H1 (cell line): ENCODE measurements around the gene ZNF74. TPM values are rescaled to one million over a fixed set of nuclear protein-coding genes. Genes with fewer than 3 reads are reported as not detected.
"Not testable (repeated sequence)": the region's sequence is repeated elsewhere in the genome, so short reads cannot be mapped to it uniquely, and the experiment has no call there.

Source experiments
- CTCF ChIA-PET: fragments of 300-600 bp; sonication (Branson Sonifier 250); formaldehyde crosslinking; loops from one replicate; lab custom pipeline; 2021; ENCODE audit not compliant: partially characterized antibody; lab: Charles Lee
- POLR2A ChIA-PET: fragments of 300-600 bp; sonication (Branson Sonifier 250); formaldehyde crosslinking; loops from one replicate; lab custom pipeline; 2021; ENCODE audit warnings: inconsistent platforms; ENCODE audit not compliant: partially characterized antibody; lab: Charles Lee
- DNase-seq, 2 experiments: peaks; one replicate each; pipeline versions ENCODE4 v3.0.0 to v3.0.0-alpha.2; 2010 to 2022; ENCODE audit warnings: low spot score in 2 of 2, low read depth in 1 of 2, mixed read lengths in 1 of 2
- FAIRE-seq: peaks from 2 replicates; lab custom pipeline; 2011; peaks lifted over from hg19 to GRCh38; lab: Jason Lieb, UNC
- H2AFZ ChIP-seq: 2 replicates; pipeline ENCODE4 v1.8.1; 2012; ENCODE audit warnings: low read length, inconsistent platforms
- H2AK5ac ChIP-seq: 2 replicates; pipeline ENCODE4 v1.6.1; 2013; ENCODE audit warnings: low read depth, low read length
- H2BK120ac ChIP-seq: replicated peaks from 2 replicates; pipeline ENCODE3; 2013; ENCODE audit warnings: low read depth, low read length, inconsistent platforms
- H2BK12ac ChIP-seq: 2 replicates; pipeline ENCODE4 v1.6.1; 2013; ENCODE audit warnings: low read depth, low read length
- H2BK15ac ChIP-seq: 2 replicates; pipeline ENCODE4 v1.6.1; 2013; ENCODE audit warnings: low read length
- H2BK20ac ChIP-seq: 2 replicates; pipeline ENCODE4 v1.6.1; 2013; ENCODE audit warnings: low read length
- H2BK5ac ChIP-seq: 2 replicates; pipeline ENCODE4 v1.6.1; 2013; ENCODE audit warnings: low read depth, low read length
- H3K14ac ChIP-seq: 2 replicates; pipeline ENCODE4 v1.6.1; 2013; ENCODE audit warnings: inconsistent platforms; ENCODE audit not compliant: insufficient read length
- H3K18ac ChIP-seq: 2 replicates; pipeline ENCODE4 v1.6.1; 2013; ENCODE audit warnings: low read length; ENCODE audit errors: extremely low read depth
- H3K23ac ChIP-seq: 2 replicates; pipeline ENCODE4 v1.6.1; 2013; ENCODE audit warnings: inconsistent platforms; ENCODE audit not compliant: insufficient read length
- H3K23me2 ChIP-seq: 2 replicates; pipeline ENCODE4 v1.6.1; 2013; ENCODE audit warnings: low read depth, low read length
- H3K27ac ChIP-seq: 2 replicates; pipeline ENCODE4 v1.6.1; 2011; ENCODE audit warnings: low read depth, low read length, inconsistent platforms
- H3K27me3 ChIP-seq, 4 experiments: replicated peaks in 1 of 4; 1 replicate in 1 of 4; 2 replicates in 3 of 4; pipeline versions ENCODE4 v1.6.1 to v1.8.1; 2011 to 2013; ENCODE audit warnings: low read length in 3 of 4, mild to moderate bottlenecking in 3 of 4, inconsistent platforms in 2 of 4, mixed read lengths in 2 of 4, moderate library complexity in 1 of 4; ENCODE audit not compliant: control insufficient read depth in 3 of 4, insufficient read depth in 3 of 4; ENCODE audit errors: extremely low read depth in 1 of 4
- H3K36me3 ChIP-seq, 4 experiments: 2 replicates each; pipeline versions ENCODE4 v1.6.1 to v1.8.1; 2011 to 2013; ENCODE audit warnings: mild to moderate bottlenecking in 4 of 4, low read length in 3 of 4, moderate library complexity in 2 of 4, control low read depth in 1 of 4, inconsistent platforms in 1 of 4; ENCODE audit not compliant: insufficient read depth in 4 of 4, control insufficient read depth in 2 of 4
- H3K4ac ChIP-seq: replicated peaks from 2 replicates; pipeline ENCODE3; 2013; ENCODE audit warnings: low read length, low read depth, mixed read lengths, inconsistent platforms; ENCODE audit not compliant: insufficient read length
- H3K4me1 ChIP-seq, 4 experiments: replicated peaks in 1 of 4; 1 replicate in 1 of 4; 2 replicates in 3 of 4; pipeline versions ENCODE4 v1.6.1 to v1.8.1; 2011 to 2013; ENCODE audit warnings: low read length in 3 of 4, inconsistent platforms in 2 of 4, mixed read lengths in 1 of 4; ENCODE audit not compliant: insufficient read depth in 4 of 4, control insufficient read depth in 3 of 4
- H3K4me2 ChIP-seq, 2 experiments: 2 replicates each; pipeline versions ENCODE4 v1.6.1 to v1.8.1; 2011 to 2013; ENCODE audit warnings: low read depth in 2 of 2, low read length in 2 of 2, control low read depth in 1 of 2, inconsistent platforms in 1 of 2, mild to moderate bottlenecking in 1 of 2; ENCODE audit not compliant: insufficient read depth in 1 of 2
- H3K4me3 ChIP-seq, 4 experiments: fragments of 200-600, 300-600 bp in 1 of 4; sonication (generic), shearing (Covaris generic), sonication (Bioruptor Twin) in 1 of 4; 2 replicates each; pipeline versions ENCODE4 v1.5.1 to v1.8.1; 2011 to 2016; ENCODE audit warnings: low read length in 4 of 4, low read depth in 3 of 4, control low read depth in 2 of 4, inconsistent platforms in 2 of 4, mild to moderate bottlenecking in 2 of 4, mixed read lengths in 1 of 4, moderate library complexity in 1 of 4; ENCODE audit not compliant: insufficient read depth in 2 of 4; ENCODE audit errors: extremely low read depth in 1 of 4
- H3K56ac ChIP-seq: replicated peaks from 2 replicates; pipeline ENCODE3; 2013; ENCODE audit warnings: low read depth, mild to moderate bottlenecking, mixed read lengths, low read length, inconsistent platforms; ENCODE audit not compliant: insufficient read length
- H3K79me1 ChIP-seq: 2 replicates; pipeline ENCODE4 v1.6.1; 2013; ENCODE audit warnings: low read depth, low read length, control low read depth
- H3K79me2 ChIP-seq, 2 experiments: 2 replicates each; pipeline versions ENCODE4 v1.6.1 to v1.8.1; 2012 to 2013; ENCODE audit warnings: low read length in 2 of 2, mild to moderate bottlenecking in 2 of 2, inconsistent platforms in 1 of 2; ENCODE audit not compliant: insufficient read depth in 2 of 2, control insufficient read depth in 1 of 2
- H3K9ac ChIP-seq, 4 experiments: replicated peaks in 1 of 4; 1 replicate in 1 of 4; 2 replicates in 3 of 4; pipeline versions ENCODE4 v1.6.1 to v1.8.1; 2011 to 2013; ENCODE audit warnings: low read depth in 3 of 4, low read length in 3 of 4, control low read depth in 2 of 4, mild to moderate bottlenecking in 2 of 4, moderate library complexity in 2 of 4, inconsistent platforms in 1 of 4; ENCODE audit errors: extremely low read depth in 1 of 4
- H3K9me3 ChIP-seq, 2 experiments: 2 replicates each; pipeline versions ENCODE4 v1.6.1 to v1.8.1; 2012 to 2013; ENCODE audit warnings: mild to moderate bottlenecking in 2 of 2, moderate library complexity in 2 of 2, control low read depth in 1 of 2, inconsistent platforms in 1 of 2, low read depth in 1 of 2, low read length in 1 of 2, mixed read lengths in 1 of 2; ENCODE audit not compliant: insufficient read depth in 2 of 2
- H4K20me1 ChIP-seq, 2 experiments: replicated peaks in 1 of 2; 2 replicates each; pipeline versions ENCODE3 to v1.8.1; 2011 to 2013; ENCODE audit warnings: inconsistent platforms in 2 of 2, low read length in 2 of 2, mild to moderate bottlenecking in 1 of 2; ENCODE audit not compliant: insufficient read depth in 2 of 2, control insufficient read depth in 1 of 2
- H4K5ac ChIP-seq: 2 replicates; pipeline ENCODE4 v1.6.1; 2013; ENCODE audit warnings: low read length, low read depth, mixed read lengths, inconsistent platforms; ENCODE audit not compliant: insufficient read length
- H4K8ac ChIP-seq: 2 replicates; pipeline ENCODE4 v1.8.0; 2013; ENCODE audit warnings: mild to moderate bottlenecking, moderate library complexity, low read length, inconsistent platforms; ENCODE audit not compliant: insufficient read depth; ENCODE audit errors: extremely low read depth
- H4K91ac ChIP-seq: replicated peaks from 2 replicates; pipeline ENCODE3; 2013; ENCODE audit warnings: low read length, mixed read lengths, inconsistent platforms; ENCODE audit not compliant: insufficient read length
- CTCF ChIP-seq, 3 experiments: IDR thresholded peaks; 1 replicate in 2 of 3; 2 replicates in 1 of 3; pipeline versions ENCODE4 v1.5.1 to v1.6.1; 2011; ENCODE audit warnings: low read length in 3 of 3, mild to moderate bottlenecking in 3 of 3, inconsistent platforms in 2 of 3, low read depth in 1 of 3, moderate library complexity in 1 of 3; ENCODE audit not compliant: insufficient read depth in 1 of 3; ENCODE audit errors: control extremely low read depth in 1 of 3
- GTF2F1 ChIP-seq: IDR thresholded peaks from 2 replicates; pipeline ENCODE4 v1.6.1; 2012; ENCODE audit warnings: low read depth, low read length, improper control_type of control experiment, borderline replicate concordance
- JUN ChIP-seq: IDR thresholded peaks from 2 replicates; pipeline ENCODE4 v1.6.1; 2011; ENCODE audit warnings: low read depth, mild to moderate bottlenecking, improper control_type of control experiment, low read length
- PHF8 ChIP-seq: fragments of 200-600 bp; sonication (generic); conservative IDR thresholded peaks from 2 replicates; pipeline ENCODE4 v1.7.1; 2012; ENCODE audit warnings: low read depth, mild to moderate bottlenecking, inconsistent platforms, low read length, moderate library complexity
- SIN3A ChIP-seq, 2 experiments: IDR thresholded peaks in 1 of 2; conservative IDR thresholded peaks in 1 of 2; 2 replicates each; pipeline ENCODE4 v1.6.1; 2011 to 2012; ENCODE audit warnings: low read length in 2 of 2, improper control_type of control experiment in 1 of 2, low read depth in 1 of 2, mild to moderate bottlenecking in 1 of 2
- TAF7 ChIP-seq: optimal IDR thresholded peaks from 2 replicates; pipeline ENCODE3; 2011; ENCODE audit warnings: low read depth, mild to moderate bottlenecking, inconsistent platforms, low read length, moderate library complexity, borderline replicate concordance
- TBP ChIP-seq: IDR thresholded peaks from 2 replicates; pipeline ENCODE4 v1.6.1; 2011; ENCODE audit warnings: low read depth, low read length, improper control_type of control experiment
- WGBS, 2 experiments: shearing (Covaris generic) in 1 of 2; methylation state at CpG; one replicate each; pipeline versions ENCODE4 v1.1.6 to v1.1.7; 2013 to 2015; ENCODE audit warnings: low lambda C conversion rate in 2 of 2, mixed read lengths in 2 of 2, inconsistent platforms in 1 of 2, low coverage in 1 of 2, missing lambda C conversion rate in 1 of 2; ENCODE audit not compliant: insufficient replicate concordance in 2 of 2, insufficient coverage in 1 of 2, insufficient read length in 1 of 2; ENCODE audit errors: extremely low coverage in 1 of 2, missing lambda C conversion rate in 1 of 2; 5-methylcytosine and 5-hydroxymethylcytosine counted together
- polyA plus RNA-seq, 7 experiments: library from polyadenylated mRNA; depleted of rRNA in 3 of 7; stranded (reverse) in 5 of 7; unstranded in 2 of 7; fragments of >200 nt in 5 of 7; fragments of 200-250 nt in 2 of 7; gene quantifications; 1 replicate in 5 of 7; 2 replicates in 1 of 7; 4 replicates in 1 of 7; pipeline versions ENCODE4 v1.2.1 to v1.2.3, GENCODE V29; 2011 to 2013; ENCODE audit warnings: missing spikeins in 2 of 7, mixed read lengths in 2 of 7
- total RNA-seq: library from RNA; stranded (reverse); fragmentation: NEBNext Ultra II Directional; extraction: Animal tissue kit (Norgen Biotek cat#: 25700); gene quantifications from 2 replicates; pipeline ENCODE4 v1.2.1, GENCODE V29; 2021
- TF ChIP-seq, protein P1 (sequence below): IDR thresholded peaks from 2 replicates; pipeline ENCODE4 v1.6.1; 2012; ENCODE audit warnings: inconsistent platforms

The ZNF74 gene
- total and polyA plus RNA-seq, 2 of the 8 experiments (the other 6 are each of a cell fraction or from before 2014, with no cell fraction given), result 29.7 to 45.7 TPM

DNA sequence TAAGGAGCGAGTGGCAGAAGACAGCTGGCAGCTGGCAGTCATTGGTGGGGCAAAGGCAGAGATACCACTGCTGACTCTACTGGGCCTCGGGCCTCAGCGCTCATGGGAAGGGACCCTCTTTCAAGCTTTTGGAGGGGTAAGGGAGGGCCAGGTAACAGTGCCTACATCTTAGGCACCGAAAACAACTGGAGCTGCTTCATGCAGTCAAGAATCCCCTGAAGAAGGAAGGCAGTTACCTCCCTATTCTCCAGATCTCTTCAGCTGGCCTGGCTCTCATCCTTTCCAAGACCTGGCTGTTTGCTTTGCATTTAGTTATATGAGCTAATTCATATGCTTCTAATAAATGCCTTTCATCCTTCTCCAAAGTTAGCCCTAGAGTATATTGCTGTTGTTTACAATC is 15.8 kb upstream of the ZNF74 start (continued):
- no peak for TF ChIP-seq SIN3A (conservative IDR thresholded peaks at IDR 0.05 in 1 of 2, IDR thresholded peaks at IDR 0.05 in 1 of 2; ENCODE audit: low read depth in 1 of 2, low read length in 2 of 2)
- TF ChIP-seq, protein P1, sequence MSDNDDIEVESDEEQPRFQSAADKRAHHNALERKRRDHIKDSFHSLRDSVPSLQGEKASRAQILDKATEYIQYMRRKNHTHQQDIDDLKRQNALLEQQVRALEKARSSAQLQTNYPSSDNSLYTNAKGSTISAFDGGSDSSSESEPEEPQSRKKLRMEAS, result no peak
- no peak for TF ChIP-seq GTF2F1
- TF ChIP-seq TAF7, result no peak
- TF ChIP-seq PHF8, result no peak
- no peak for TF ChIP-seq TBP
- no peak for TF ChIP-seq CTCF (IDR thresholded peaks at IDR 0.05; ENCODE audit: control extremely low read depth in 1 of 3, insufficient read depth in 1 of 3, low read depth in 1 of 3, low read length in 3 of 3)
- no peak for TF ChIP-seq JUN

- CTCF ChIA-PET, result interaction anchor here (1.0 kb wide), 1 partner anchor 39 kb away, joined by 3 read pairs; no protein-coding TSS in a partner anchor
- not testable (repeated sequence) for DNase-seq, H4K91ac ChIP-seq
Measured at GRCh38 chr22:20378684-20379083, 15.3 kb upstream of the ZNF74 start.

More at GRCh38 chr22:20378684-20379083, 15.3 kb upstream of the ZNF74 start:
- not testable (repeated sequence) for H4K20me1 ChIP-seq, H2BK15ac ChIP-seq, H2BK120ac ChIP-seq, H3K23me2 ChIP-seq, H3K56ac ChIP-seq, H3K27ac ChIP-seq, H2AFZ ChIP-seq, H3K23ac ChIP-seq, H2BK5ac ChIP-seq, H2BK20ac ChIP-seq, H3K14ac ChIP-seq, H4K5ac ChIP-seq, H3K9ac ChIP-seq, H3K27me3 ChIP-seq, H3K36me3 ChIP-seq, H3K4me2 ChIP-seq, H4K8ac ChIP-seq, H3K79me2 ChIP-seq, H3K79me1 ChIP-seq, H3K9me3 ChIP-seq, FAIRE-seq, H3K4me1 ChIP-seq, H3K4me3 ChIP-seq, H2AK5ac ChIP-seq, H3K18ac ChIP-seq, H2BK12ac ChIP-seq, H3K4ac ChIP-seq
- POLR2A ChIA-PET, result interaction anchor here (1.2 kb wide), 1 partner anchor 15 kb away, joined by 3 read pairs; the partner anchor contains the start of gene ZNF74
- 89% methylated on average over 5 of the region's 5 CpGs; no CpG with 5 or more reads in 1 of the 2 experiments for WGBS, 2 experiments
